Stimulated activated CD4-positive, alpha-beta T cell treated with anti-CD3 and anti-CD28 coated beads, Interleukin-1b, Interleukin-23, amount 100 ng/mL, for 24 hours (primary cell): Measurements from ENCODE around the gene FAIM2.
A peak's percentile ranks its signal among the peaks of the same experiment; 100 is the strongest.
"Not testable (repeated sequence)": the region's sequence is repeated elsewhere in the genome, so short reads cannot be mapped to it uniquely, and the experiment has no call there.

Experiments used
- DNase-seq, 4 experiments: peaks; one replicate each; pipeline ENCODE4 v3.0.0-alpha.2; 2020; ENCODE audit warnings: low read depth in 4 of 4, low spot score in 1 of 4

Gene FAIM2

DNA sequence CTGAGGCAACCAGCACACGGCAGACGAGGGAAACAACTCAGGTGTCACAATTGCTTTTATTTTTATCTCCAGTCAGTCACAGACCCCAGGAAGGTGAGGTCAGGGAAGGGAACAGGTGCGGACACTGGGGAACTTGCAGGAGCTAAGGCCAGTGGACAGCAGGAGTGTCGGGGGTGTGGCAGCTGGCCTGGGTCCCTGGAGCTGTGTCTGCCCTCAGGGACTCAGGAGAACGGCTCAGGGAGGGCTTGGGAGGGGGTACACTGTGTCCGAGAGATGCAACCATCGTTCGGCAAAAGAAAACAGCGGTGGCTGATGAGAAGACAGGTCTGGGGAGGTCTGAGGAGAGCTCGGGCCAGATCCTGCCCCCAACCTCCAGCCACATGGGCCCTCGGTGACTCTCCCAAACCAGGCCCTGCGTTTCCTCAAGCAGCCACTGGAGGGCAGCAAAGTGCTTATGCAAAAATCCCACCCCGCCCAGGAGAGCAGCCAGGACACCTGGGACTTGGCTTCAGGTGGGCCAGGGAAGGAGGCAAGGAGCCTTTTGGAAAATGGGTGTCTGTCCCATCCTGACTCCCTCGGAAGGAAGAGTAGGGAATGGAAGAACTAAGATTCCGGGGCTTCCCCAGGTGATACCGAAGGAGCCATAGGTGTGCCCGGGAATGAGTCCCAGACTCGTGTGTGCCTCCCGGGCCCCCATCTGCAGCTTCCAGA, 36.7 kb downstream of the FAIM2 start:
- DNase-seq = peak; percentile 54 to 61 (median 60)

DNA sequence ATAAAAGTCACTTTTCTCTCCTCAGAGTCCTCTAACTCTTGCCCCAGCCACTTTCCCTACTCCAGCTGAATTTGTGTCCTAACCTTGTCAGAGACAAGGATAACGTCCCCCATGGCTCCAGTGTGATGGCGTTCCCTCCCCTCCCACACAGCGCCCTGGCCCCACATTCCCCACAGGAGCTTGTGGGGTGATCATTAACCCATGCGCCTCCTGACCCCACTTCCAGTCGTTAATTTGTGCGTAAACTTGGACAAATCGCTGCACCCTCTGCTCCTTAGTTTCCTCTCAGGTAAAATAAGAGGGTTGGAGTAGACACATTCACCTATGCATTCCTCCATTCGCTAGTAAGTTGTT, 37.9 kb downstream of the FAIM2 start:
- no peak for DNase-seq

DNA sequence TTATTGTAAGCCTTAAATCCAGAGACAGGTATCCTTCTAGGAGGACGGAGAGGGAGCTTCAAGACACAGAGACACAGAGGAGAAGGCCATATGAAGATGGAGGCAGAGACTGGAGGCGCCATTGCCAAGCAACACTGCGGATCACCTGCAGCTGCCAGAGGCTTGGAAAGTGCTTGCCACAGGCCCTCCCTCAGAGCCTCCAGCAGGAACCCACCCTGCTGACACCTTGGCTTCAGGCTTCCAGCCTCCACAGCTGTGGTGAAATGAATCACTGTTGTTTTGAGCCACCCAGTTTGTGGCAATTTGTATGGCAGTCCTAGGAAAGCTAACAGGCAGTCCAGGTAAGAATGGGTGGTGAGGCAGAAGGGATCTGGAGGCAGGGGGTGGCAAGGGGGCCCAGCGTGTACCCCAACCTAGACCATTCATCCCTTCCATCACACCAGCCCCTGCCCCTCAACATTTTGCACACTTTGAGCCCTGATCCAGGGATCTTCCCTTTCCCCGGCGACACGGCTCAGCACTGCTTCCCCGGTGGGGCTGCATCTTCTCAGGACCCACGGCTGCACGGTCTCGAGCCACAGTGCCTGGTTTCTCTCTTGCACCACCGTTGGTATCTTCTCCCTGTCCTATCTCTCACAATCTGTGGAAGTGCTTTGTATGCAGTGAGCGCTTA, 38.5 kb downstream of the FAIM2 start:
- DNase-seq = no peak

DNA sequence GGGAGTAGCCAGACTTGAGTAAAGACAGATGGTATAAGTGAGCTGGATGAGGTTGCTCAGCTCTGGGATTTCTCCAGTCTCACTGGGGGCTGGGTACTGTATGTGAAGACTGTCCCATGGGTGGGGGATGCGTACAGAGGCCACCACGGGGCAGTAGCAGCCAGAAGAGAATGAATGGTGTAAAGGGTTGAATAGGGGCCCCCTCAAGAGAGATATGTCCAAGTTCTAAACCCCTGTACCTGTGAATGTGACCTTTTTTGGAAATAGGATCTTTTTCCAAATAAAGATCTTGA, 39.0 kb downstream of the FAIM2 start:
- no peak for DNase-seq

DNA sequence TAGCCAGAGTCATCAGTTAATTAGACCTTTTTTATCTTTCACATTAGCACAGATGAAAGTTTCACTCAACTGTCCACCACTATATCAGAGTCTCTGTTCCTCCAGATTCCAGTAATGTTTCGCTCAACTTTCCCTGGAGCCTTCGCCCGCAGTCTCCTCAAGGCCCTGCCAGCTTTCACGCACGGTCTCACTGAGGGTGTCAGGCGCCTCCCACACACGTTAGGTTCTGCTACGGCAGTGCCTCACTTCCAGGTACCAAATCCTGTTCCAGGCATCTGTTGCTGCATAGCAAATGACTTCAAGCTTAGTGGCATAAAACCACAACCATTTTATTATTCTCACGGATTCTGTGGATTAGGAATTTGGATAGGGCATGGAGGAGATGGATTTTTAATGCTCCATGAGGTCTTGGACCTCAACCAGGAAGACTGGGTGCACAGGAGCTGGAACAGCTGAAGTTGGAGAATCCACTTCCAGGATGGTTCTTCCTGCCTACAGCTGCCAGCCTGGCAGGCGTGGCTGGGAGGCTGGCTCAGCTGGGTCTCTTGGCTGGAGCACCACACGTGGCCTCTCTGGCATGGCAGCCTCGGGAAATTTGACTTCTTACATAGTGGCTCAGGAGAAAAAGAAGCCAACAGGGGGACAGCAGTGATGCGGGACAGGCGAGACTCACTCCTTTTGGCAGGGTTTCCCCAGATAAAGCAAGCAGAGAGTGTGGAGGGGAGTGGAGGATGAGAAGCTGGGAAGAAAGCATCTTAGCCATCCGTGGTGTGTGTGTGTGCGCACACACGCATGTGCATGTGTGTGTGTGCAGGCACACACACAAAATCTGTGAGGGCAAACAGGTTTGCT, 39.5 kb downstream of the FAIM2 start:
- DNase-seq = no peak

DNA sequence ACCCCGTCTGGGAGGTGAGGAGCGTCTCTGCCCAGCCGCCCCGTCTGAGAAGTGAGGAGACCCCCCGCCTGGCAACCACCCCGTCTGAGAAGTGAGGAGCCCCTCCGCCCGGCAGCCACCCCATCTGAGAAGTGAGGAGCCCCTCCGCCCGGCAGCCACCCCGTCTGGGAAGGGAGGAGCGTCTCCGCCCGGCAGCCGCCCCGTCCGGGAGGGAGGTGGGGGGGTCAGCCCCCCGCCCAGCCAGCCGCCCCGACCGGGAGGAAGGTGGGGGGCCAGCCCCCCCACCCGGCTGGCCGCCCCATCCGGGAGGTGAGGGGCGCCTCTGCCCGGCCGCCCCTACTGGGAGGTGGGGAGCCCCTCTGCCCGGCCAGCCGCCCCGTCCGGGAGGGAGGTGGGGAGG, 42.8 kb downstream of the FAIM2 start:
- DNase-seq = not testable (repeated sequence)

DNA sequence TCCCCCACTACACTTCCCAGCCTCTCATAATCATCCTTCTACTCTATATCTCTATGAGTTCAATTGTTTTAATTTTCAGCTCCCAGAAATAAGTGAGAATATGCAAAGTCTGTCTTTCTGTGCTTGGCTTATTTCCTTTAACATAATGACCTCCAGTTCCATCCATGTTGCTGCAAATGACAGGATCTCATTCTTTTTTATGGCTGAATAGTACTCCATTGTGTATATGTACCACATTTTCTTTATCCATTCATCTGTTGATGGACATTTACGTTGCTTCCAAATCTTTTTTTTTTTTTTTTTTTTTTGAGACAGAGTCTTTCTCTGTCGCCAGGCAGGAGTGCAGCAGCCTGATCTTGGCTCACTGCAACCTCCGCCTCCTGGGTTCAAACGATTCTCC, 47.8 kb downstream of the FAIM2 start:
- DNase-seq = not testable (repeated sequence)

DNA sequence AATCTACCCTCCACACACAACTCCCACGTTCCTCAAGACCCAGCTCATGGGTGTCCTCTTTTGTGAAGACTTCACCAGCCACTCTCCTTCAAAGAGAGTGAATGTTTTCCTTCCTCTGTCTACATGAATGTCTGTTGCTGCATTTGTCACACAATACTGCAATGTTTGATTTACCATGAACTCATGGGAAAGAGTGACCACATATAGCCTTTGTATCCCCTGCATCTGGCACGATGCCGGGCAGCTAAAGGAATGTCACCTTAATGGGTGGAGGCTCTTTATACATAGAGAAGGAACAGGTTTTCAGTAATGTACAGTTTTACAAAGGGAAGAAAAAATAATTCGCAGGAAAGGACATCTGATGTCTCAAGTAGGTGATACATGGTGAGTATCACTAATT, 48.7 kb downstream of the FAIM2 start:
- DNase-seq = no peak

DNA sequence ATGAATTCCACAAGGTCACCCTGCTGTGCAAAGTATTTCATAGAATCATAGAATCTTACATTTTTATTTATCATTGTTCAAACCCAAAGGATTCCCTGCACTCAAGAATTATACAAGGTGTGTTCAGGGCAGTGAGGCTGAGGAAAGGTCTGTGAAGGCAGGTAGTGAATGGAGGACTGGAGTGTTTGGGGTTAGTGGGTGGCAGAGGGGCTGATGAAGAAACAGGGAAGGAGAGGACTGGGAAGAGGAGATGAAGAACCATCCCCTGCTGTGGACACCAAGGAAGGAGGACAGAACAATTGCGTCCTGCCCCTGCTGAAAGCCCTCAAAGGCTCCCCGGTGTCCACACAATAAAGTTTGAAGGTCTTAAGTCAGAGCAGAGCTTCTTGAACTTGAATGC, 50.0 kb downstream of the FAIM2 start:
- DNase-seq = no peak

DNA sequence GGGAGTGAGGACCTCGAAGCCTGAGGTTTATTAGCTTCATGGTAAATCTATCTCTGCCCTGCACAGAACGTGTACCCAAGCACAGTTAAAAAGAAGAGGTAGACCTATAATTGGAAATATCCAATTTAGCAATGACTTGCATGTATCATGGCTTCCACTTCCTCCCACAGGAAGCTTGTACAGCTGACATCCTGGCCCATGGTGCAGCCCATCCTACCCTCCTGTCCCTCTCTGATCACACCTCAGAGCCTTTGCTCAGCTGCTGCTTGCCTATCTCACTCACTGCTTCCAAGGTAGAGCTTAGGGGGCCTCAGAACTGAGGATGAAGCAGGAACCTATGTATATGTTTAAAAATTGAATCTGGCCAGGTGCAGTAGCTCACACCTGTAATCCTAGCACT, 56.5 kb downstream of the FAIM2 start:
- DNase-seq = no peak

DNA sequence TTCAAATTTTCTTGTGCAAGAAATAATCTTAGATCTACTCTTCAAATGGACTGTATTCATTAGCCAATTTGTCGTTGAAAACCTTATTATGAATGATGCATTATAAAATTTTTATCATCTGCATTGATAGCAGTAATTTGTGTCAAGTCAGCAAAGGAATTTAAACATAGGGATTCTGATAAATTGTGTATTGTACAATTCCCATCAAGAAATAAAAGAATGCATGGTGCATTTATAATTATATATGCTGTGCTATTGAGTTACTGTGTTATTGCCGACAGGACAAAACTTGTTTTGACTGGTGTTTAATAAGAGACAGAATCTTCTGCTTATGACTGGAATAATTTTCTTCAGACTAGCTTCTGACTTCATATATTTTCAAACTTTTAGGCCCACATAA, 57.7 kb downstream of the FAIM2 start:
- no peak for DNase-seq

DNA sequence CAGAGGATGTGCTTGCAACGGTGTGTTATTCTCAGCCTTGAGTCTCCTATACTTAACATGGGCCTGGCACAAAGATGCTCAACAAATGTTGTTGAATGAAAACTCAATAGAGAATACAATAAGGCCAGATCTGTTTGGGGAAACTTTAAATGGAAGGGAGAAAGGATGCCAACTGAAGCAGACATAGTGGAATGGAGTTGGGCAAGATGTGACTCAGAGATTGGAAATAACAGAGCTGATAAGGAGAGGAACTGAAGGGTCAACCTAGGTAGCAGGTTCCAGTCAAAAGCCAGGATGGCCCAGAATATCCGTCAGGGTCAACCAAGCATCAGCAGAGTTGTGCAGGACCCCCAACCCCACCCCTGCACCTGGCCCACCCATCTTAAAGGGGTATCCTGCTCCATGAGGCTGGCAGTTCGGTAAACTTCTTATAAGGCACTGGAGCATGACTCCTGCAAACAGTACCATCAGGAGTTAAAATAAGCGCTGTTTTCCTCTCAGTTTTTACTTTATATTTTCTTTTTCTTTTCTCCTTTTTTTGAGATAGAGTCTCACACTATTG, 59.7 kb downstream of the FAIM2 start:
- DNase-seq = no peak

DNA sequence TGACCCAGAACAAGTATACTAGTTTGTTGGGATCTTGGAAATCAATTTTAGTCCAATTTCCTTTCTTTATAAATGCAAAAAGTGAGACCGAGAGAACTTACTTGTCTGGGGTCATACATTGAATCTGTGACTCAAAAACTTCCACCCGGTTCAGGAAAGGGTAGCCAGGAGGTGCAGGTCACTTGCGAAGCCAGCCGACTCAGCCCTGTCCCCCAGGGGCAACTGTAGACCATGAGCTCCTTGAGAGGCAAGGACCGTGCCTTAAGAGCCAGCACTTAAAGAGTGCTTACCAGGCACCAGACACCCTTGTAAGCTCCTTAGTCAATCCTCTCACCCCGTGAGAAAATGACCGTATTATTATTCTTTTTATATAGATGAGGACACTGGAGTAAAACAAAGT, 60.3 kb downstream of the FAIM2 start:
- no peak for DNase-seq

DNA sequence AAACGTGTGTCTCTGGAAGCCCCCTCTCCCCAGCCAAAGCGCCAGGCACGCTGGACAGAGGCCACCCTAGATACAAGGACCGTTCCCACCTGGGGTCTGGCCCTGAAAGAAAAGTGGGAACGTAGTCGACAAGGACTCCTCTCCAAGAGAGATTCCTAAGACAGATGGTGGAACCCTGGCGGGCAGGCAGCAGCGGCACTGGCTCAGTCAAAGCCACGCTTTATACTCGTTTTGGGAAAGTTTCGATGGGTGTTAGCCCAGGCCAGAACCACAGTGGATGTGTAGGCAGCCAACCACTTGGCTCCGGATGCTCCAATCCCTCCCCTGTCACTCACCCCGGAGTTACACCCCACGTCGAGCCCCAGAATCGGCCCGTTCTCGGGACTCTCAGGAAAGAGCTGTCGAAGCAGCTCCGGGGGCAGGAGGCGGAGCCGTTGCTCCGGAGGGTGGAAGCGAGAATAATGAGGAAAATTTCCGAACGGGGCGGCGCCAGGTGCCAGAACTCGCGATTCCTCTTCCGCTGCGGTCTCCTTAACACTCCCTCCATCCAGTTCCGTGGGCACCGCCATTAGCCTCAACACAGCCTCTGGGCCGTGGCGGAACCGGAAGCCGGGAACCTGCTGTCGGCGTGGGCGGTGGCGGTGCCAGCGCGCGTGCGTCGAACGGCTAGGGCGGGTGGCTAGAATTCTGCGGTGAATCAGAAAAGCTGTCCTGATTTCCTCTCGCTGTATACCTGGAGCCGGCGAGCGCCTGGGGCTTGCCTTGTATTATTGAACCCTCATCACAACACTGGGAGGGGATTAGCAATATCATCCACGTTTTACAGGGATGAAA, 61.0 kb downstream of the FAIM2 start, which contains the start of gene BCDIN3D:
Gene BCDIN3D, minus strand, starts transcription at position 588 of the 834 bp plus-strand sequence. Its CDS starts 19 bp downstream, at position 569.
- DNase-seq = peak; percentile 90 to 93 (median 90)

DNA sequence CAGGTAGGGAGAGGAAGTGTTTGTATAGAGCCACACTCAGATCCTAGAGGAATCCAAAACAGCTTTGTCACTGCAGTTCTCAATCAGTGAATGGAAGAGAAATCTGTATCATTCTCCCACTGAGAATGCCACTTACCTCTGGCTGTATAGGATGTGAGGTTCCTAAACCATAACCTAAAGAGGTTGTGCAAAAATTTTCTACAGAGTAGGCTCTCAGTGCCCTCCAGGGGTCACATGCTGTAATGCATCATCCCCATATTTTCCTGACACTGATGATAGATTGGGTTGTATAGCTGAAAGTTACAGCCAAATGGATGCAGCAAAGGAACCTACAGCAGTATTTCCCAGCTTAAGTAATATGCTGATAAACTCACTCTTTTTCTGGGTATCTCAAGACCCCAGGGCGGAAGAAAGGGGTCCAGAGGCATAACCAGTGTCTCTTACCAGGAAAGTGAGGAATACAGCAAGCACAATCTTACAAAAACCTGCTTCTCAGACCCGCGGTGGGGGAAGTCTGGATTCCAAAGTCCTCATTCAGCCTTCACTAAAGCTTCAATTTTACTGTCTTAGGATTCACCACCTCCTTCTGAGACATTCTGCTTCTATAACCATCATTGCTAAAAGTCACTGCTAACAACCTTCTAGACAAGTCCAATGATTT, 64.6 kb downstream of the FAIM2 start:
- DNase-seq = peak in 1 of 4 experiments; percentile 8

DNA sequence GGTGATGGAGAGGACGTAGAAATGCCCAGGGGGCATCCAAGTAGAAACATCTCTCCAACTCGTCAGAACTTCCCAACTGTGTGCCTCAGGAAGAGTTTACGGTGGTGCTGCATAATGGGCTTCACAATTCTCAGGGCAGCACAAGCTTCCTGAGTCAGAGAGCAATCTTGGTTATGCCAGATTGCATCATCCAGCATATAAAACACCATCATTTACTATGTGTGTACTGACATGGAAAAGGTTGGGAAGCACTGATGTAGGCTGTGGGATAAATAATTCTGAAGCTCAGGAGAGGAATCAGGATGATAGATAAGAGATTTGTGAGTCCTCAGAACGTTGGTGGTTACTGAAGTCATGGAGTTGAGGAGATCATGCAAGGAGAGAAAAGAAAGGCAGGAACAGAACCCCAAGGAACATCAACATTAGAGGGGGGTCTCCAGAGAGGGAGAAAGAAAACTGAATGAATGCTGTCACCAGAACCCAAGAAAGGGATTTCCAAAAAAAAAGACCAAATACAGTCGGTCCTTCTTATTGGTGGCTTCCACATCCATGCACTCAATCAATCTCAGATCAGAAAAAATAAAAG, 70.8 kb downstream of the FAIM2 start:
- DNase-seq = no peak

DNA sequence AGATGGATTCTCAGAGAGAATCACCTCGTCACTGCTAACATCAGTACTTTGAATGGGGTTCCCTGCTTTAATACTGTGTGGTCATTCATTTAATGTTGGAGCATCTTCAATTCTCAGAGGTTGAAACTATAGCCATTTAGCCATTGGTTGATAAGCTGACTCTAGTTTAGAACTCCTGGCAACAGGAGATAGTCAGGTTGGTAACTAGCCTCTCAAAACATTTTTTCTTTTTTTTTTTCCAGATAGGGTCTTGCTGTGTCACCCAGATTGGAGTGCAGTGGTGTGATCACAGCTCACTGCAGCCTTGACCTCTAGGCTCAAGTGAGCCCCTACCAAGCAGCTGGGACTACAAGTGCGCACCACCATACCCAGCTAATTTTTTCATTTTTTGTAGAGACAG, 72.0 kb downstream of the FAIM2 start:
- DNase-seq = no peak

DNA sequence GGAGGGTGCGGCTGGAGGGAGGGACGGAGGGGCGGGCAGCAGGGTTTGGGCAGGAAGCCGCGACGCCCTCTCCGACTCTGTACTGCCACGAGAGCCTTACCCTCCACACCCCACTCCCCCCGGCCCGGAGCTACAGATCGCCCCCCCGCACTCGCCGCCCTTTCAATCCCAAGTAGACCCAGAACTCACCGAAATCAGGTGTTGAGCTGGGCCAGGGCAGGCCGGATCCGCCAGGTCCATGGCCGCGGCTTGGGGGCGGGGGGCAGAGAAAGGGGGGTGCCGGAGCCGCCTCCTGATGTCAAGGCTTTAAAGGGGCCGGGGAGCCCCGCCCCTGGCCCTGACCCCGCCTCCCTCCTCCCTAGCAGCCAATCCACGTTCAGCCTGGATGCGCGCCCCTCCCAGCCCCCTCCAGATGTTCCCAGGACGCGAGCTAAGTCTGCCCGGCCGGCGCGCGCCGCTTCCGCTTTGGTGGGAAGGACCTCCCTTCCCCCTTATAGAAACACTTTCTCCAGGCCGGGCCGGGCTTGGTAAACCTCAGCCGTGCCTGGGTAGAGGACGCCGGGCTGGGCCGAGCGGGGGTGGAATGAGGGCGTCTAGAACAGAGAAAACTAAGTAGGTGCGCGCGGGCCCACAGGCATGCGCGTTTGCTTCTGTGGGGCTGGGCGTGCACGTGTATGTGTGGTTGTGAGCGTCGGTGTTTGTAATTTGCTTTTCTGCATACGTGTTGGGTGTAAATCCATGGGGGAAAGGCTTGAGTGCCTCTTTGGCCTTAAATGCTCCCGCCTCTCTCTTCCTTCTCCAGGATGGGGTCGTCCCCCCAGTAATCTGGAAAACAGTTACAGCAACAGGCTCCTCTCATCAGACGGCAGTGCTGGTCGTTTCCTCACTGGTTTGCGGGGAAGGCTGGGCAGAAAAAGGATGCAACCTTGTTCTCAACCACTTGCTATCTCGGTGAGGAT, 75.3 kb downstream of the FAIM2 start, which contains the start of gene NCKAP5L:
Gene NCKAP5L, minus strand, starts transcription at position 281 of the 959 bp plus-strand sequence. CDS start 24,369 bp downstream, outside the sequence.
- peak; percentile 80 to 93 (median 91) for DNase-seq
